BE2C (cell line): ENCODE measurements around the gene TBL1Y.

Experiments used
- DNase-seq: peaks from one replicate; pipeline ENCODE4 v3.0.0-alpha.2; 2020
- H3K27me3 ChIP-seq: fragments of 250-450 bp; sonication (Bioruptor Pico); 2 replicates; pipeline ENCODE4 v1.5.1; 2020; ENCODE audit warnings: mild to moderate bottlenecking
- H3K36me3 ChIP-seq: fragments of 250-450 bp; sonication (Bioruptor Pico); 2 replicates; pipeline ENCODE4 v1.5.1; 2020; ENCODE audit warnings: mild to moderate bottlenecking
- H3K4me1 ChIP-seq: fragments of 250-450 bp; sonication (Bioruptor Pico); 2 replicates; pipeline ENCODE4 v1.5.1; 2020
- H3K4me3 ChIP-seq: 2 replicates; pipeline ENCODE4 v1.5.1; 2011; ENCODE audit warnings: low read depth, low read length
- H3K9me3 ChIP-seq: fragments of 250-450 bp; sonication (Bioruptor Pico); 2 replicates; pipeline ENCODE4 v1.5.1; 2020
- CTCF ChIP-seq: IDR thresholded peaks from 2 replicates; pipeline ENCODE4 v1.5.1; 2012; ENCODE audit warnings: mild to moderate bottlenecking, low read depth, low read length

Gene TBL1Y

GRCh38 chrY:7128211-7128610 lies 217.7 kb downstream of the TBL1Y start:
- no peak for TF ChIP-seq CTCF
- no peaks in the 10 kb centered on the region for H3K36me3 ChIP-seq
- no peaks in the 10 kb centered on the region for H3K27me3 ChIP-seq
- H3K9me3 ChIP-seq, result no peaks in the 10 kb centered on the region
- H3K4me1 ChIP-seq, result no peaks in the 10 kb centered on the region
- H3K4me3 ChIP-seq, result no peak overlapping the region
- DNase-seq, result no peak
